HepG2 (cell line): ENCODE results near the gene SRGAP3. TPM values are rescaled to one million over a fixed set of nuclear protein-coding genes. Genes with fewer than 3 reads are reported as not detected.

ENCODE experiments used
- ATAC-seq: fragments of 200-7000 bp; cut with Tn5 transposase; 3 replicates; pipeline ENCODE4 v1.9.1; 2020; ENCODE audit warnings: mild to moderate bottlenecking, moderate library complexity
- BruUV-seq: library from RNA; stranded (reverse); fragments of 400-500 nt; replicated peaks from 2 replicates; lab custom pipeline; 2021; lab: Mats Ljungman, UMichigan
- CTCF ChIA-PET: fragments of 300-600 bp; formaldehyde crosslinking; extraction: SDS; loops from one replicate; lab custom pipeline; 2021; ENCODE audit warnings: low total read pairs, inconsistent platforms, low intra/inter-chr PET ratio; lab: Yijun Ruan, JAX
- POLR2A ChIA-PET: fragments of 350-600 bp; sonication (Branson Sonifier 250); formaldehyde crosslinking; loops from one replicate; lab custom pipeline; 2020; ENCODE audit warnings: antibody characterized with exemption, inconsistent platforms; lab: Yijun Ruan, JAX
- DNase-seq: peaks from one replicate; pipeline ENCODE4 v3.0.0-alpha.2; 2015; ENCODE audit warnings: low spot score
- FAIRE-seq: peaks from 3 replicates; lab custom pipeline; 2011; peaks lifted over from hg19 to GRCh38; lab: Jason Lieb, UNC
- H2AFZ ChIP-seq: one replicate; pipeline ENCODE4 v1.6.1; 2011; ENCODE audit warnings: low read length, inconsistent platforms
- H3K27ac ChIP-seq: fragments of 300-600 bp; 3 replicates; pipeline ENCODE4 v1.8.0; 2011; ENCODE audit warnings: mixed run types, mild to moderate bottlenecking, mixed read lengths, low read length, inconsistent platforms; ENCODE audit not compliant: insufficient read depth; ENCODE audit errors: extremely low read length
- H3K27me3 ChIP-seq, 2 experiments: fragments of 200-600 bp in 1 of 2; 2 replicates in 1 of 2; 3 replicates in 1 of 2; pipeline versions ENCODE4 v1.6.0 to v1.8.0; 2011; ENCODE audit warnings: low read length in 2 of 2, mild to moderate bottlenecking in 2 of 2, moderate library complexity in 2 of 2, inconsistent platforms in 1 of 2; ENCODE audit not compliant: insufficient read depth in 2 of 2, control insufficient read depth in 1 of 2
- H3K36me3 ChIP-seq, 2 experiments: fragments of 200-600 bp in 1 of 2; replicated peaks in 1 of 2; 2 replicates in 1 of 2; 3 replicates in 1 of 2; pipeline versions ENCODE4 v1.5.1 to v1.8.0; 2011; ENCODE audit warnings: low read length in 2 of 2, inconsistent platforms in 1 of 2; ENCODE audit not compliant: insufficient read depth in 2 of 2, control insufficient read depth in 1 of 2
- H3K4me1 ChIP-seq: 2 replicates; pipeline ENCODE4 v1.5.1; 2012; ENCODE audit warnings: low read length, inconsistent platforms; ENCODE audit not compliant: insufficient read depth
- H3K4me2 ChIP-seq: 2 replicates; pipeline ENCODE4 v1.6.0; 2011; ENCODE audit warnings: low read depth, low read length, inconsistent platforms
- H3K4me3 ChIP-seq, 3 experiments: fragments of 200-600 bp in 1 of 3; sonication (generic), shearing (Covaris generic) in 1 of 3; replicated peaks in 1 of 3; 2 replicates each; pipeline ENCODE4 v1.5.1; 2011 to 2016; ENCODE audit warnings: low read length in 3 of 3, inconsistent platforms in 2 of 3, low read depth in 2 of 3, mild to moderate bottlenecking in 2 of 3, control low read depth in 1 of 3, mixed read lengths in 1 of 3; ENCODE audit not compliant: insufficient read depth in 1 of 3
- H3K79me2 ChIP-seq: one replicate; pipeline ENCODE4 v1.6.1; 2011; ENCODE audit warnings: low read length, inconsistent platforms; ENCODE audit not compliant: insufficient read depth
- H3K9ac ChIP-seq: 2 replicates; pipeline ENCODE4 v1.6.0; 2011; ENCODE audit warnings: mild to moderate bottlenecking, low read depth, low read length, inconsistent platforms; ENCODE audit not compliant: insufficient read depth
- H3K9me3 ChIP-seq: 2 replicates; pipeline ENCODE4 v1.5.1; 2012; ENCODE audit warnings: mild to moderate bottlenecking, low read length
- H4K20me1 ChIP-seq: 2 replicates; pipeline ENCODE4 v1.6.0; 2011; ENCODE audit warnings: inconsistent platforms, mild to moderate bottlenecking, low read length, moderate library complexity; ENCODE audit not compliant: insufficient read depth
- MTA1 ChIP-seq: sonication (generic); formaldehyde crosslinking; IDR thresholded peaks from 2 replicates; pipeline ENCODE4 v1.4.0; 2020; ENCODE audit warnings: missing genetic modification reagents, mild to moderate bottlenecking, borderline replicate concordance
- RBM39 ChIP-seq: fragments of 200-400 bp; formaldehyde crosslinking; IDR thresholded peaks from one replicate; pipeline ENCODE4 v1.6.1; 2018; ENCODE audit warnings: antibody characterized with exemption, mild to moderate bottlenecking, low read depth, low read length; ENCODE audit not compliant: poor library complexity, severe bottlenecking
- RERE ChIP-seq: IDR thresholded peaks from 2 replicates; pipeline ENCODE4 v1.6.1; 2016; ENCODE audit warnings: low read depth, missing genetic modification reagents, missing compliant biosample characterization
- SCMH1 ChIP-seq: sonication (generic); formaldehyde crosslinking; IDR thresholded peaks from 2 replicates; pipeline ENCODE4 v1.9.0; 2021; ENCODE audit warnings: missing genetic modification reagents, mild to moderate bottlenecking, borderline replicate concordance
- ZBTB2 ChIP-seq: sonication (generic); formaldehyde crosslinking; IDR thresholded peaks from 2 replicates; pipeline ENCODE4 v1.8.0; 2022; ENCODE audit warnings: low read depth, missing genetic modification reagents
- ZNF275 ChIP-seq: sonication (generic); formaldehyde crosslinking; IDR thresholded peaks from 2 replicates; pipeline ENCODE4 v1.8.0; 2022; ENCODE audit warnings: missing genetic modification reagents, mild to moderate bottlenecking, inconsistent platforms, borderline replicate concordance
- ZNF281 ChIP-seq: sonication (generic); formaldehyde crosslinking; IDR thresholded peaks from 2 replicates; pipeline ENCODE4 v1.4.0; 2020; ENCODE audit warnings: missing genetic modification reagents, borderline replicate concordance
- WGBS: methylation state at CpG from one replicate; pipeline ENCODE4 v1.1.6; 2017; ENCODE audit warnings: low lambda C conversion rate; 5-methylcytosine and 5-hydroxymethylcytosine counted together
- in situ Hi-C: cut with HindIII; loops from 2 replicates; pipeline ENCODE4 v1.10.0; 2017; ENCODE audit warnings: low pct_unique_long_range_greater_than_20kb; ENCODE audit not compliant: extremely low pct_ligation_motif_present
- intact Hi-C: fragments of 100-400 bp; cut with micrococcal nuclease; formaldehyde crosslinking; loops from one replicate; pipeline ENCODE4 v1.10.0; 2022; ENCODE audit not compliant: unreplicated experiment
- polyA plus RNA-seq, 8 experiments: library from polyadenylated mRNA; depleted of rRNA in 3 of 8; stranded (reverse) in 7 of 8; unstranded in 1 of 8; fragments of >200 nt; fragmentation: Illumina TruSeq in 4 of 8; extraction: Trizol in 4 of 8; gene quantifications; 2 replicates each; pipeline versions ENCODE4 v1.2.1 to v1.2.3, GENCODE V29; 2011 to 2016; ENCODE audit warnings: low read depth in 4 of 8, missing spikeins in 1 of 8, mixed read lengths in 1 of 8; ENCODE audit not compliant: insufficient read depth in 1 of 8
- total RNA-seq, 5 experiments: library from RNA; depleted of rRNA; stranded (reverse); fragments of >200 nt; fragmentation: Illumina TruSeq; extraction: Trizol; gene quantifications; 2 replicates each; pipeline ENCODE4 v1.2.3, GENCODE V29; 2016; ENCODE audit warnings: low read depth in 1 of 5

SRGAP3 gene
- total and polyA plus RNA-seq, 2 of the 13 experiments (the other 11 are each of a cell fraction or from before 2014, with no cell fraction given): 1.2 to 1.4 TPM

GRCh38 chr3:9117220-9117619 lies 132.2 kb downstream of the SRGAP3 start:
- FAIRE-seq: no peak
- Histone ChIP-seq H3K9me3 (no peaks in the 10 kb centered on the region), H3K27me3 (peaks cover 2 to 3% of the 10 kb centered on the region in 2 experiments; a peak in 2 of 5 replicates), H3K4me3 (no peak overlapping the region), H3K79me2 (no peaks in the 10 kb centered on the region), H4K20me1 (no peaks in the 10 kb centered on the region), H3K9ac (no peak overlapping the region), H2AFZ (no peak overlapping the region), H3K27ac (no peak overlapping the region), H3K4me1 (no peaks in the 10 kb centered on the region), H3K4me2 (no peak overlapping the region), H3K36me3 (no peaks in the 10 kb centered on the region)
- 0% methylated on average over 1 of the region's 1 CpG for WGBS
- in situ Hi-C loops: no loop called here
- TF ChIP-seq ZNF281 (no peak), MTA1 (CRISPR knock-in tag) (no peak), ZNF275 (CRISPR knock-in tag) (no peak), RERE (CRISPR knock-in tag) (no peak), RBM39 (no peak), SCMH1 (no peak), ZBTB2 (no peak)
- BruUV-seq: no TSS peak
- ChIA-PET CTCF (no interaction called here), POLR2A (no interaction called here)
- intact Hi-C loops: no loop called here
- DNase-seq: no peak
- no peak for ATAC-seq
